Heart right ventricle (tissue), 16 donors: ENCODE data around the gene ANKLE1. TPM values are rescaled to one million over a fixed set of nuclear protein-coding genes. Genes with fewer than 3 reads are reported as not detected.
A peak's percentile ranks its signal among the peaks of the same experiment; 100 is the strongest.

Source experiments
- ATAC-seq, 8 donors: fragments of 200-7000 bp; cut with Tn5 transposase; one replicate each; pipeline ENCODE4 v1.9.1; 2020; ENCODE audit warnings: mild to moderate bottlenecking in 8 of 8, moderate library complexity in 8 of 8, moderate number of reproducible peaks in 1 of 8
- DNase-seq, 2 donors: peaks; one replicate each; pipeline ENCODE4 v3.0.0-alpha.2; 2020
- H3K27ac ChIP-seq, 10 donors: fragments of 200-600 bp; sonication (generic) in 2 of 10; one replicate each; pipeline versions ENCODE4 v1.5.0 to v1.8.0; 2020 to 2022; ENCODE audit warnings: mild to moderate bottlenecking in 3 of 10
- H3K27me3 ChIP-seq, 7 donors: fragments of 200-600 bp; one replicate each; pipeline ENCODE4 v1.8.0; 2021 to 2022; ENCODE audit warnings: mild to moderate bottlenecking in 2 of 7
- H3K36me3 ChIP-seq, 9 donors: fragments of 200-600 bp; sonication (generic) in 1 of 9; one replicate each; pipeline versions ENCODE4 v1.5.0 to v1.8.0; 2020 to 2022; ENCODE audit warnings: mild to moderate bottlenecking in 2 of 9
- H3K4me1 ChIP-seq, 9 donors: fragments of 200-600 bp; sonication (generic) in 1 of 9; one replicate each; pipeline versions ENCODE4 v1.5.0 to v1.8.0; 2020 to 2022; ENCODE audit warnings: mild to moderate bottlenecking in 4 of 9
- H3K4me3 ChIP-seq, 10 donors: fragments of 200-600 bp; sonication (generic) in 2 of 10; one replicate each; pipeline versions ENCODE4 v1.5.0 to v1.8.0; 2020 to 2022; ENCODE audit warnings: mild to moderate bottlenecking in 7 of 10, moderate library complexity in 2 of 10
- H3K9me3 ChIP-seq, 11 donors: fragments of 200-600 bp in 10 of 11; sonication (generic) in 2 of 11; one replicate each; pipeline versions ENCODE4 v1.5.0 to v1.8.0; 2013 to 2022; ENCODE audit warnings: mild to moderate bottlenecking in 2 of 11, control low read depth in 1 of 11, moderate library complexity in 1 of 11
- CTCF ChIP-seq, 9 donors: fragments of 200-600 bp; sonication (generic) in 2 of 9; IDR thresholded peaks; one replicate each; pipeline versions ENCODE4 v1.5.0 to v1.8.0; 2021 to 2022; ENCODE audit warnings: antibody characterized with exemption in 9 of 9, mild to moderate bottlenecking in 5 of 9, moderate library complexity in 1 of 9
- WGBS, 2 donors: extraction: QIAGEN DNeasy Blood & Tissue Kit; methylation state at CpG; one replicate each; pipeline ENCODE4 v1.1.7; 2013; ENCODE audit warnings: inconsistent platforms in 1 of 2; 5-methylcytosine and 5-hydroxymethylcytosine counted together
- intact Hi-C, 10 donors: fragments of 100-400 bp; cut with DNase I; formaldehyde crosslinking; loops; one replicate each; pipeline versions ENCODE4 v1.11.1 to v1.14.2; 2022
- polyA plus RNA-seq, 2 donors: library from polyadenylated mRNA; stranded (reverse); fragments of 200-250 nt; gene quantifications; one replicate each; pipeline ENCODE4 v1.2.3, GENCODE V29; 2013
- total RNA-seq, 10 donors: library from RNA; stranded (reverse); fragmentation: NEBNext Ultra II Directional in 3 of 10; extraction: Animal tissue kit (Norgen Biotek cat#: 25700) in 3 of 10; gene quantifications; one replicate each; pipeline versions ENCODE4 v1.2.1 to v1.2.4, GENCODE V29; 2021 to 2023
- donor health status: Arrhythmogenic right ventricular cardiomyopathy.
- donor health status: ischemic (EF 13 %, LVEDD 7.1; RV severe dilation, severe dysfunction).
- donor health status: healthy with polysubstance abuse.
- donor health status: DM: no; HTN: yes; CAD: no.
- donor health status: DM: no; HTN: no; CAD: no.
- donor health status: ischemic (EF 25% LVEDD 6.9; RV normal size, moderate dysfunction).
- donor health status: ischemic (EF 25% LVEDD 5.7; RV mildly dilated, moderate dysfunction).
- donor health status: healthy.
- donor health status: DM: yes; HTN: yes; CAD: no.
- donor health status: Ischemic cardiomyopathy.
- donor health status: ischemic (EF 35%, LVEDD 5.7; RV mildly dilated, moderate dysfunction).
- donor health status: nonischemic (EF 11% LVEDD 7.7; RV severe dilation, severe dysfunction).
- donor health status: DM: yes; HTN: yes; CAD: no.
- donor health status: PGD.
- donor health status: ischemic (EF 29% LVEDD 5.4; RV normal size, mild dysfunction).
- donor health status: nonischemic (EF 23%, LVEDD 6.1; RV moderate dilation, normal function).

ANKLE1 gene
- total and polyA plus RNA-seq, 12 donors = 0.09 to 0.85 (median 0.19) TPM; not detected in 2

GRCh38 chr19:17237747-17238706 is 43.7 kb upstream of the ANKLE1 start:
- Histone ChIP-seq H3K4me1 (peaks cover 12 to 49% (median 30%) of the 10 kb centered on the region in 9 donors), H3K27me3 (no peaks in the 10 kb centered on the region), H3K4me3 (no peak overlapping the region), H3K36me3 (peaks cover 0 to 46% (median 0%) of the 10 kb centered on the region in 9 donors), H3K9me3 (no peaks in the 10 kb centered on the region), H3K27ac (no peak overlapping the region)
- TF ChIP-seq CTCF (IDR thresholded peaks at IDR 0.05) = no peak
- DNase-seq (no peak), ATAC-seq (no peak)
- intact Hi-C loops = loop anchor here in 1 of 10 donors (5.0 kb wide), 1 partner anchor 171 kb away; no protein-coding TSS in a partner anchor
- WGBS, 2 donors = 94 to 98% methylated on average over 13 of the region's 13 CpGs

GRCh38 chr19:17240062-17240752 is 41.5 kb upstream of the ANKLE1 start:
- ATAC-seq = no peak
- intact Hi-C loops = no loop called here
- no peak for DNase-seq
- no peak overlapping the region for H3K4me3 ChIP-seq
- TF ChIP-seq CTCF (IDR thresholded peaks at IDR 0.05) = no peak
- H3K36me3 ChIP-seq = peaks cover 0 to 37% (median 0%) of the 10 kb centered on the region in 9 donors
- peak overlapping the region in 2 of 10 donors; percentile 38 to 94 for H3K27ac ChIP-seq
- WGBS, 2 donors = 68 to 75% methylated on average over 24 of the region's 24 CpGs
- no peaks in the 10 kb centered on the region for H3K9me3 ChIP-seq
- no peaks in the 10 kb centered on the region for H3K27me3 ChIP-seq
- H3K4me1 ChIP-seq = peaks cover 11 to 48% (median 37%) of the 10 kb centered on the region in 9 donors

GRCh38 chr19:17240826-17241399 is 40.8 kb upstream of the ANKLE1 start:
- ATAC-seq = no peak

More at GRCh38 chr19:17240826-17241399, 40.8 kb upstream of the ANKLE1 start:
- no peak for DNase-seq
- Histone ChIP-seq H3K27ac (peak overlapping the region in 6 of 10 donors; percentile 22 to 94 (median 80)), H3K4me1 (peaks cover 8 to 45% (median 34%) of the 10 kb centered on the region in 9 donors), H3K27me3 (no peaks in the 10 kb centered on the region), H3K36me3 (peaks cover 0 to 37% (median 0%) of the 10 kb centered on the region in 9 donors), H3K4me3 (no peak overlapping the region), H3K9me3 (no peaks in the 10 kb centered on the region)
- TF ChIP-seq CTCF (IDR thresholded peaks at IDR 0.05) = no peak
- 97% methylated on average over 6 of the region's 6 CpGs for WGBS, 2 donors
- intact Hi-C loops = no loop called here
